ENCODE data around the gene SLC6A16.
"Not testable (repeated sequence)": the region's sequence is repeated elsewhere in the genome, so short reads cannot be mapped to it uniquely, and the experiment has no call there.

The SLC6A16 gene

DNA sequence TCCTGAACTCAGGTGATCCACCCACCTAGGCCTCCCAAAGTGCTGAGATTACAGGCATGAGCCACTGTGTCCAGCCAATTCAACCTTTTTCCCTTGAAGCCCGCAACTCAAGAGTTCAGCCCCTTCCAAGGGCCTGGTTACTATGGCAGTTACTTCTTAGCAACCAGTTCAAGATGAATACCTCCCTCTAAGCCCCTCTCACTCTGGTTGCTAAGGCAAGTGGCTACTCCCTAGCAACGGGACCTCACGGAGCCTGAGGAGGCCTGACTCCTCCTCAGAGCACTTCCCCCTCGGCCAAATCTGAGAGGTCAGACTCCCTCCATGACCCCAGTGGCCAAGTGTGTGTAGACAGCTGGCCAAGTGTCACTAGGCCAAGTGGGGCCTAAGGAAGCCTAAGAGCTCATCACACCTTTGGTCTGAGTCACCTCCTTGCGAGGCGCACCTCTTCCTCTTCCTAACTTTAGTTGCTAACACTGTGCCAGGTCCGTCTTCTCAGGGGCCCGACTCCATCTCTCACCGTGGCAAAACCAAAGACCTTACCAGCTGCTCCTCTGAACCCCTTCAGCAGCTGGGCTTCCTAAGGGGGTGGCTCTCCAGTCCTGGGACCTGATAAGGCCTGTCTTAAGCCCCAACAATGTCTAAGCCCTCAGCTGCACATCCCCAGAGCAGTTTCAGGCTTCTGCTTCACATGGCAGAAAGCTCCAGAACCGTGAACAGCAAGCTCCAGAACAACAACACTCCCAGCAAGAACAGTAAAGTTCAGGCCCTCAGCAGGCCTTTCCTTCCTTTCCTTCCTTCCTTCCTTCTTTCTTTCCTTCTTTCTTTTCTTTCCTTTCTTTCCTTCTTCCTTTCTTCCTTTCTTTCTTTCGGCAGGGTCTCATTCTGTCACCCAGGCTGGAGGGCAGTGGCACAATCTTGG, 19.8 kb upstream of the SLC6A16 start:
- no peak for DNase-seq

DNA sequence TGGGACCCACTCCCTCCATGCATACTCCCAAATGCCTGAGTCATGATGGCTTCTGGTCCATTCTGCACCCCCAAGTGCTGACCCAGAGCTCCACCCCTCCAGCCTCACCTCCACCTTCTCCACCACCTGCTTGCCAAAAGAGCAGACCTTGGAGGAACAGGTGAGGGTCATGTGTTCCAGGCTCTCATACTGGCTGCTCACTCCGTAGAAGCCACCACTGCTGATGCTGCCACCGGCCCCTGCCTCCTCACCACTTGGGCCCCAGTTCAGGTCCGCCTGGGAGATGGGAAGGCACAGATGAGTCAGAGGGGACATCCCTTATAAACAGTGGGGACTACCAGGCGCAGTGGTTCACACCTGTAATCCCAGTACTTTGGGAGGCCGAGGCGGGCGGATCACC, 18.1 kb upstream of the SLC6A16 start:
- no peak for DNase-seq

DNA sequence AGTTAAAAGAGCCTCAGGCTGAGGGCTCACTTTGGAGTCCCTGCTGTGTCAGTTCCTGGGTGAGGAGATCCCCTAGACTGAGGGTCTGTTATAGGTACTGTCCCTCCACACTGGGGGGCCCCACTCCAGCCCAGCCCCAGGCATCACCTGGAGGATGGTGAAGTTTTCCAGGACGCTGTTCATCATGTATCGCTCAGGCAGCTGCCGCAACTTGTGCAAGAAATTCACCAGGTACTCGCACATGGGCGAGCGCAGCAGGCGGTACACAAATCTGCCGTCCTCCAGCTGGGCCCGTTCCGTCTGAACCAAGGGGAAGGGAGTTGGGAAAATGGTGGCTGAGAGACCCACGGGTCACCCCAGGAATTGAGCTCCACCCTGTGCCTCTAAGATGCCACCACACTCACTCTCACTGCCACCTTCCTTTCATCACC, 17.3 kb upstream of the SLC6A16 start:
- no peak for DNase-seq

DNA sequence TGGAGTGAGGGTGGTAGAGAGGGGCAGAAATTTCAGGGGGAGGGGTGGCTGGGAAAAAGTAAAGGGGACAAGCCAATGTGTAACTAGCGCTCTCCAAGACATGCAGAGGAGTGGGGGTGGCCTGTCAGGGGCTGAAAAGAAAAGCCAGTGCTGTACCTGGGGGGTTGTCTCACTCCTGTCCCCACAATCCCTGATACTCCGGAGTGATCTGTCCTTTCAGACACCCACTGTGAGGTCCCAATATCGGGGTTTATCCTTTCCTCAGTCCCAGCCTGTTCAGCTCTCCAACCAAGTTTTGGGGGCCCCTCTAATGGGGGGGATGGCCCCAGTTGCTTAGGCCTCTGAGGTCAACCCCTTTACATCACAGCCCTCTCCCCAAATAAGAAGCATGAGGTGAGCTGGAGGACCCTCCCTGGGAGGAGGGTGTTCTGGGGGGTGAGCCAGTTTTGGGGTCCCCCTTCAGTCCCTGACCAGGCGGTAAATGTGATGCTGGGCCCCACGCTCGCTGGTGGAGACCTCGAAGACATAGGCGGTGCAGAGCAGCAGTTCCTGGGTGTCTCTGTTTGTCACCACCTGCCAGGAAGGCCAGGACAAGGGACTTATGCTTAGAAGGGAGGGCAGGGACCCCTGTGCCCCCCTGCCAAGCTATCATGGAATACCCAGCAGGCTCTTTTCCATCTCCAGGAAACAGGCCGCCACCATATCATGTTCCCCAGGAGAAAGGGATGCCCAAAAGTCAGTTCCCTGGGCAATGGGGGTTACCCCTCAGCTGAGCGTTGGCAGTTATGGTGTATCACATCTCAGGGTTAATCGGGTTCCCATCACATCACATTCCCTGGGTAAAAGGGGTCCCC, 16.1 kb upstream of the SLC6A16 start:
- no peak for DNase-seq

DNA sequence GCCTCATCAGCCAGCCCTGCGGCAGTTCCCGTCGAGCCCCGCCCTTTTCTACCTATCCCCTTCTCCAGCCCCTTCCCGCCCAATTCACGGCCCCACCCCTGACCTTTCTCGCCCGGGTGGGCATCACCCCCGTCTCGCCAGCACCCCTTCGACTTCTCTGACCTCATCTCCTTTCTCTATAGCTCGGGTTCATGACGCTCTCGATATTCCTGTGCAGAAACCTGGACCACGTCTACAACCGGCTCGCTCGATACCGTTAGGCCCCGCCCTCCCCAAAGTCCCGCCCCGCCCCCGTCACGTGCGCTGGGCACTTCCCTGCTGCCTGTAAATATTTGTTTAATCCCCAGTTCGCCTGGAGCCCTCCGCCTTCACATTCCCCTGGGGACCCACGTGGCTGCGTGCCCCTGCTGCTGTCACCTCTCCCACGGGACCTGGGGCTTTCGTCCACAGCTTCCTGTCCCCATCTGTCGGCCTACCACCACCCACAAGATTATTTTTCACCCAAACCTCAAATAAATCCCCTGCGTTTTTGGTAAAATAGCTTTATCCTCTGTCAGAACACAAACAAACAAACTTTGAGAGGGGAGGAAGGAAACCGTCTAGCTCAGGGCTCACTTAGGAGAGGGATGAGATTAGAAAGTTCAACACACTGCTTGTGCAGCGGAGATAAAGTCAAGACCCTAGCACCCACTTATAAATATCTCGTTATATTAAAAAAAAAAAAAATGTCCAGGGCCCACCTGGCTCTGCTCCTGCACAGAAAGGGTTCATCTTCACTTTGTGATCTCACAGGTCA, 15.3 kb upstream of the SLC6A16 start:
- DNase-seq: no peak

DNA sequence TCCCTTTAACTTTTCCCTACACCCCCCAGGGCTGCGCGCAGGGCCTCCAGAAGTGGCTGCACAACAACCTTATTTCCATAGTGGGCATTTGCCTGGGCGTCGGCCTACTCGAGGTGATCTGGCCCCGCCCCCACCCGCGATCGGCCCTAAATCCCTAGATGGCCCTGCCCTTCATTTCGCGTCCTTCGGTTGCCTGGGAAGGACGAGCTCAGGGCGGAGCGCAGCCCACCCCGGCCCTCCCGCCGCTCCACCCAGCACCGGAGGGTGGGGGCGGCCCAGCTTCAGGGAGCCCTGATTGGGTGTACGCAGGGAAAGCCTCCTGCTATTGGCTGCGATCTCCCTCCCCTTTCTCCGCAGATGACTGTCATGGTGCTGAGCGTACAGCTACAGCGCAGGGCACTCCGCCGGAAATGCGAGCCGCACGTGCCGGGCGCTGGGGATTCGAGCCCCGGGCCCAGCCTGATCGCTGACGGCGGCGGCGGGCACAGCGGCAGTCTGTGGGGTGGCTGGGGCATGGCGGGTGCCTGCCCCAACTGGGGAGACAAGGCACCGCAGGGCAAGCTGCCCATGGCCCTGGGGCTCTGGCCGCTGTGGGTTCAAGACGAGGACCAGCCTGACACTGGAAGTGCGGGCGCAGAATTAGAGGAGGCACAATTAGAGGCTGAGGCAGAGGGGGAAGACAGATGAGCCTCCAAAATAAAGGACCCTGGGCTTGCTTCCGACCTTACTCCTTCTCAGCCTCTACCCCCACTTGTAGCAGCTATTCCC, 14.5 kb upstream of the SLC6A16 start:
- no peak for DNase-seq

DNA sequence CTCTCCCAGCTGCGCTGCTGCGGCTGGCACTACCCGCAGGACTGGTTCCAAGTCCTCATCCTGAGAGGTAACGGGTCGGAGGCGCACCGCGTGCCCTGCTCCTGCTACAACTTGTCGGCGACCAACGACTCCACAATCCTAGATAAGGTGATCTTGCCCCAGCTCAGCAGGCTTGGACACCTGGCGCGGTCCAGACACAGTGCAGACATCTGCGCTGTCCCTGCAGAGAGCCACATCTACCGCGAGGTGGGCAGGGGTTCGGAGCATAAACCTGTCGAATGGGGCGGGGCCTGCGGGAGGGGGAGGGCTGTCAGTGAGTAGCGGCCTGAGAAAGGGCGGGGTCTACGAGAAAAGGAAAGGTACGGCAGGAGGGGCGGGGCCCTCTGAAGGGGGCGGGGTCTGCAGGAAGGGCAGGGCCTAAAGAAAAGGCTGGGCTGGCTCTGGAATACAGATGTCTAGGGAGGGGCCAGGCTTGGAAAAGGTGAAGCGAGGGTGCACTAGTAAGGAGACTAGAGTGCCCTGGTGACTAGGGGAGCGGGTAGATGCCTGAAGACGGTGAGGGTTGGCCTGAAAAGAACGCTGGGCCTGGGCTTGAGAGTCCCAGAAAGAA, 13.8 kb upstream of the SLC6A16 start:
- no peak for DNase-seq

DNA sequence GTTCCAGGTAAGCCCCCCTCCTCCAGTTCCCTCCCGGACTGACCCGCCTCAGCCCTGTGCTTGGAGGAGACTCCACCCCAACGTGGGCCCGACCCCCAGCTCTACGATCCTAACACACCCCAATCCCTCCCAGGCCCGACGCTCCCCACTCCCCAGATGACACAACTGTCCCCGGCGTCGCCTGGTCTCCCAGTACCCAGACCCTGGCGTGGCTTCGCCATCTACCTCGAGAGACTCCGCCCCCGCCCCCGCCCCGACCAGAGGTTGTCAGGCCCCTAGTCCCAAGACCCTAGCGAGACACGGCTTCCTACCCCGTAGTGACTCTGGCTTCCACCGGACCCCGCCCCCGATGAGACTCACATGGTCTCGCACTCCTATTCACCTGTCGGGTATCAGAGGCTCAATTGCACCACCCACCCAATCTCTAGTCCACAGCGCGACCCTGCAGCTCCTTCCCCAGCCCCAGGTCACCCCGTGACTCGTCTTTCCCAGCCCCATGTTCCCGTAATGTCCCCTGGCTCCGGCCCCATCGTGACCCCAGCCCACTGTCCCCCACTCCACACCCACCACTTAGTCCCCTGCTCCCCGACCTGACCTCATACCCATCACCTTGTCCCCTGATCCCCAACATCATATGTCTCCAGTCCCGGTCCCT, 13.2 kb upstream of the SLC6A16 start:
- no peak for DNase-seq

DNA sequence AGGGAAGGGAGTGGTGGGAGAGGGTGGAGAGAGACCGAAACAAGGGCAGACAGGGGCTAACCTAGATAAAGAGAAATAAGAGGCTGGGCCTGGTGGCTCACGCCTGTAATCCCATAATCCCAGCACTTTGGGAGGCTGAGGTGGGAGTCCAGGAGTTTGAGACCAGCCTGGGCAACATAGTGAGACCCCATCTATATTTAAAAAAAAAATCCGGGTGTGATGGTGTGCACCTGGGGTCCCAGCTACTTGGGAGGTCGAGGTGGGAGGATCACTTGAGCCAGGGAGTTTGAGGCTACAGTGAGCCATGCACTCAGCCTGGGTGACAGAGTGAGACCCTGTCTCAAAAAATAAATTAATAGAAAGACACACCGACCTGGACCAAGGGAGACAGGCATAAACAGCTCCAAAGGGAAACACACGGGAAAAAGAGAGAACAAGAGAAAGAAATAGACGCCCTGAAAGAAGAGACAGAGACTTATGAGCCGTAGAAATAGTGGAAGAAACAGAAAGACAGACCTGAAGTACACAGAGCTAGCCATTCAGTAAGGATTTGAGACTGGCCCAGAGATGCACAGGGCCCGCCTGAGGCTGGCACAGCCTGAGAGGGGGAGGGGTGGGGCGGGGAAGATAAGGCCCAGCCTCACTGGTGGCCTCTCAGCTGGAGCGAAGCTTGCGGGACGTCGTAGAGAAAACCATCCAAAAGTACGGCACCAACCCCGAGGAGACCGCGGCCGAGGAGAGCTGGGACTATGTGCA, 12.5 kb upstream of the SLC6A16 start:
- no peak for DNase-seq

DNA sequence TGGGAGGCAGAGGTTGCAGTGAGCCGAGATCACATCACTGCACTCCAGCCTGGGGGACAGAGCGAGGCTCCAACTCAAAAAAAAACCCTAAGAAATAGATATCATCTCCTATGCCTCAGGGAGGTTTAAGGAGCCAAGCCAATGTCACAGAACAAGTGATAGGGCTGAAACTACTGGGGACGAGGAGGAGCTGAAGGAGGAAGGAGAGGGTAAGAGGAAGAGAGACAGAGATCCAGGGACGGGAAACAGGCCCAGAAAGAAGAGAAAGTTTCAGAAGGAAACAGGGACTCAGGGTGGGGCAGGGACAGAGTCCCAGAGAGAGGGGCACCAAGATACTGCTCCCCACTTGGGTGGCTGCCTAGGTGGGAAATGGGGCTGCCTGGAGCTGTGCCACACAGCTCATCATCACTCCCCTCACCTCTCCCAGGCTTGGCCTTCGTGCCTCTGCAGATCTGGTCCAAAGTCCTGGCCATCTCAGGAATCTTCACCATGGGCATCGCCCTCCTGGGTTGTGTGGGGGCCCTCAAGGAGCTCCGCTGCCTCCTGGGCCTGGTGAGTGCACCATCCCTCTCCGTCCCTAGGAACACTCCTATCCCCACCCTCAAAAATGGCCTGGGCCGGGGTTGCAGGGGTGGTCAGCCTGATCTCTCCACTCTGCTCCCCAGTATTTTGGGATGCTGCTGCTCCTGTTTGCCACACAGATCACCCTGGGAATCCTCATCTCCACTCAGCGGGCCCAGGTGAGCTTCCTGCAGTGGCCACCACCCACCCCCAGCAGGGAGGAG, 11.7 kb upstream of the SLC6A16 start:
- DNase-seq: no peak

DNA sequence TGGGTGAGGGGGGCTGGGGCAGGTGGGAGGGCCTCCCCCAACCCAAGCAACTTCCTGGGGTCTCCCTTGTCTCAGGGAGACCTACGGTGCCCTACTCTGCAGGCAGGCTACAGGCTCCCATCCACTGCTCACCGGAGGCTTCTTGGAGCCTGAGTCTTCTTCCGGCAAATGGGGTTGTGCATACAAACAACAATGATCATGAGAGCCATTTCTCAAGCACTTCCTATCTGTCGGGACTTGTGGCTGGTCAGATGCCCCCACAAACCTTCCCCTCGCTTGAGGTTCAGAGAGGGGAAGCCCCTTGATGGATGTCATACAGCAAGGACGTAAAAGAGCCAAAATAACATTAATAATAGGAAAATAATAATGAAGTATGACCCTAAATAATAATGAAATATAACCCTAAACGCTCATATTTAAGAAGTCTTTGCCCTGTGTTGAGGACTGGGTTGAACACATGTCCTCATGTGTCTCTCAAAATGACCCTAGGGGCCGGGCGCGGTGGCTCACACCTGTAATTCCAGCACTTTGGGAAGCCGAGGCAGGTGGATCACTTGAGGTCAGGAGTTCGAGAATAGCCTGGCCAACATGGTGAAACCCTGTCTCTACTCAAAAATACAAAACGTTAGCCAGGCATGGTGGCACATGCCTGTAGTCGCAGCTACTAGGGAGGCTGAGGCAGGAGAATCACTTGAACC, 10.9 kb upstream of the SLC6A16 start:
- no peak for DNase-seq

DNA sequence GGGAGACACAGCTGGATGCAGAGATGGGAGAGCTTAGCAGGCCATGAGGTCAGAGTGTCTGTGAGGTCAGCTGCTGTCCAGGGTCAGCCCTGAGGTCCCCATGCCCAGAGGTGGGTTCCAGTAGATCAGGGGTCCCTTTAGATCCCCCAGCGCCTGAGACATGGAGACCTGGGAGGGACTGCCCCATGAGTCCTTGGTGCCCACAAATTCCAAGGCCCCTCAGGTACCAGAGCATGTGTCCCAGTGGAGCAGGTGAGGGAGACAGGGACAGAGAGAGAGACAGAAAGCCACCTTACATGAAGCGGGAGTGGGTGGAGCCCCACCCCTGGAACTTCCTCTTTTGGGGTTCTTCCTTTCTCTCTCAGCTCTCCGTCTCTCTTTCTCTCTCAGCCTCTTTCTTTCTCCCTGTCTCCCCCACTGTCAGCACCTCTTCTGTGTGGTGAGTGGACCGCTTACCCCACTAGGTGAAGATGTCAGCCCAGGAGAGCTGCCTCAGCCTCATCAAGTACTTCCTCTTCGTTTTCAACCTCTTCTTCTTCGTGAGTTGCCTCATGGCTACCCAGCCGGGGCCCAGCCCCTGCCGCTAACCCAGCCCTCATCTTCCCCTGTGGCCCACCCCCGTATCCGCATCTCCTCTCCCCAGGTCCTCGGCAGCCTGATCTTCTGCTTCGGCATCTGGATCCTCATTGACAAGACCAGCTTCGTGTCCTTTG, 10.2 kb upstream of the SLC6A16 start, which contains the start of gene CD37:
CD37 (plus strand) TSS at position 336 of the 713 bp plus-strand sequence; CDS start at position 471, 135 bp downstream.
- DNase-seq: peak; percentile 31

DNA sequence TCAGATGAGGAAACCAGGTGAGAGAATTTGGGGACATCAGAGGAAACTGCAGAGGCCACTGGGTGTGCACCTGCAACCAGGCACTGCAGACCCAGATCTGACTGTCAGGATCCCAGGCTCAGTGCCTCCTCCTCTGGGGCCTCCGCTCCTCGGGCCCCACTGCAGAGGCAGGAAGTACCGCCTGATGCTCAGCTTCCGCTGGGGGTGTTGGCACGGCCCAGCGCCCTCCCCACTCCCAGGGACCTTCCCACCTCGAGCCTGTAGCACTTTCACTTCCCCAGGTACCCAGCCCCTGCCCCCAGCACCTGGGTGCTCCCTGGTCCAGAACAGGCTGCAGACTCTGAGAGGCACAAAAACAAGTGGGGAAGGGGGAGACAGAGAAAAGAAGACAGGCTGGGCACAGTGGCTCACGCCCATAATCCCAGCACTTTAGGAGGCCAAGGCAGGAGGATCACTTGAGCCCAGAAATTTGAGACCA, 8.9 kb upstream of the SLC6A16 start:
- DNase-seq: peak; percentile 53

DNA sequence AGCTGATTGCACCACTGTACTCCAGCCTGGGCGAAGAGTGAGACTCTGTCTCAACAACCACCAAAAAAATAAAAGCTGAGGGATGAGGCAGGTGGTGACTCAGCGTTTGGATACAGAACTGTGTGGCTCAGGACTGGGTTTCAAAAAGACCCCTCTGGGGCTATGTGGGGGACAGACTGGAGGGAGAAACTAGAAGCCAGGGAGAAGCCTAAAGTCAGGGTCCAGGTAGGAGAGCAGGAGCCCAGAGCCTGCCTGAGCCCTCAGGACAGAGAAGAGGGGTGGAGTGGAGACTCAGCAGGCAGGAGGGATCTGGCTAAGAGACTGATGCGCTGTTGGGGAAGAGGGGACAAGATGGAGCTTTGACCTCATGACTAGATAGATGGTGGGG, 8.4 kb upstream of the SLC6A16 start:
- no peak for DNase-seq

DNA sequence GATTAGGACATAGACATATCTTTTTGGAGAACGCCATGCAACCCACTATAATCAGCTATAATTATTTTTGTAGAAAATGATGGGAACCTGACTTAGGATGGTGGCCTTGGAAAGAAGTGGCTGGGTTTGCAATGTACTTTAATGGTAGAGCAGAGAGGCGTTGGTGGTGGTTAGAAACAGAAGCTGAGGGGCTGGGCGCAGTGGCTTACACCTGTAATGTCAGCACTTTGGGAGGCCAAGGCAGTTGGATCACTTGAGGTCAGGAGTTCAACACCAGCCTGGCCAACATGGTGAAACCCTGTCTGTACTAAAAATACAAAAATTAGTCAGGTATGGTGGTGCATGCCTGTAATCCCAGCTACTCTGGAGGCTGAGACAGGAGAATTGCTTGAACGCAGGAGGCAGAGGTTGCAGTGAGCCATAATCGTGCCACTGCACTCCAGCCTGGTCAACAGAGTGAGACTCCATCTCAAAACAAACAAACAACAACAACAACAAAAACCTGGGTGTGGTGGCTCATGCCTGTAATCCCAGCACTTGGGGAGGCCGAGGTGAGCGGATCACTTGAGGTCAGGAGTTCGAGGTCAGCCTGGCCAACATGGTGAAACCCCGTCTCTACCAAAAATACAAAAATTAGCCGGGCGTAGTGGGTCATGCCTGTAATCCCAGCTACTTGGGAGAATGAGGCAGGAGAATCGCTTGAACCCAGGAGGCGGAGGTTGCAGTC, 7.9 kb upstream of the SLC6A16 start:
- DNase-seq: not testable (repeated sequence)

DNA sequence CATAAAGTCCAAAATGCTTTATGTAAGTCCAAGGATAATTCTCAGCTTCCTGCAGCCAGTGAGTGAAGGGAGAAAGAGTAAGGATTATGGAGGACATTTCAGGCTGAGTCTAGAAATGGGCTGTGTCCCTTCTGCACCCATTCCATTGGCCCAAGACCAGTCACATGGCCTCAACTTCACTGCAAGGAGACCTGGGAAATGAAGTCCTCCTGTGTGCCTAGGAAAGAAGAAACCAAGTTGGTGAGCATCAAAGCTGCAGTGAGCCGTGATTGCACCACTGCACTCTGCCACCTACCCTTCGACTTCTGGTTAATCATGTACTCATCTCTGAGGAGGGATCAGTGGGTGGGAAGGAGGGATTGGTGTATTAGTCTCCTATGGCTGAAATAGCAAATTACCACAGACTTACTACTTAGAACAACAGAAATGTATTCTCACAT, 6.6 kb upstream of the SLC6A16 start:
- peak; percentile 56 for DNase-seq

DNA sequence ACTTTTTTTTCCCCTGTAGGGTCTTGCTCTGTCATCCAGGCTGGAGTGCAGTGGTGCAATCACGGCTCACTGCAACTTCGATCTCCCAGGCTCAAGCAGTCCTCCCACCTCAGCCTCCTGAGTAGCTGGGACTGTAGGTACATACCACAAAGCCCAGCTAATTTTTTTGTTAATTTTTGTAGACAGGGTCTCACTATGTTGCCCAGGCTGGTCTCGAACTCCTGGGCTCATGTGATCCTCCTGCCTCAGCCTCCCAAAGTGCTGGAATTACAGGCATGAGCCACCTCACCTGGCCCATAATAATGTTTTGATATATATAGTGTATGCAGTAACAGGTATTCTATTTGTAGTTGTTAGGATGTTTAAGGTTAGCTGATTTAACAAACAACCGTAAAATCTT, 6.2 kb upstream of the SLC6A16 start:
- DNase-seq: not testable (repeated sequence)

Measured in stimulated activated naive CD4-positive, alpha-beta T cell treated with Interleukin-2 at 50 U/mL for 16 hours (primary cell).